Measurements from ENCODE around the gene KIAA1328.

The KIAA1328 gene

GRCh38 chr18:37199741-37200140 lies 370.8 kb downstream of the KIAA1328 start:
- no peak for DNase-seq (ENCODE audit: low read depth in 1 of 2, low spot score in 1 of 2)

- DNase-seq (ENCODE audit: low read depth in 1 of 2, low spot score in 1 of 2), result no peak
These were observed 378.4 kb downstream of the KIAA1328 start for GRCh38 chr18:37207343-37207742.

- no peak for DNase-seq (ENCODE audit: low read depth in 1 of 2, low spot score in 1 of 2)
These were observed 381.9 kb downstream of the KIAA1328 start for GRCh38 chr18:37210781-37211180.

GRCh38 chr18:37218022-37218590 lies 389.2 kb downstream of the KIAA1328 start:
- DNase-seq (ENCODE audit: low read depth in 1 of 2, low spot score in 1 of 2), result no peak

- no peak for DNase-seq (ENCODE audit: low read depth in 1 of 2, low spot score in 1 of 2)
These were observed 390.3 kb downstream of the KIAA1328 start for GRCh38 chr18:37219257-37219656.

- DNase-seq (ENCODE audit: low read depth in 1 of 2, low spot score in 1 of 2), result no peak
These were observed 393.5 kb downstream of the KIAA1328 start for GRCh38 chr18:37222354-37222998.

- no peak for DNase-seq (ENCODE audit: low read depth in 1 of 2, low spot score in 1 of 2)
These were observed 394.1 kb downstream of the KIAA1328 start for GRCh38 chr18:37222999-37223378.

- DNase-seq (ENCODE audit: low read depth in 1 of 2, low spot score in 1 of 2), result no peak
These were observed 396.4 kb downstream of the KIAA1328 start for GRCh38 chr18:37225279-37225678.

GRCh38 chr18:37230768-37231167 lies 401.8 kb downstream of the KIAA1328 start:
- no peak for DNase-seq (ENCODE audit: low read depth in 1 of 2, low spot score in 1 of 2)

- DNase-seq (ENCODE audit: low read depth in 1 of 2, low spot score in 1 of 2), result no peak
These were observed 402.3 kb downstream of the KIAA1328 start for GRCh38 chr18:37231251-37231650.

- DNase-seq (ENCODE audit: low read depth in 1 of 2, low spot score in 1 of 2), result no peak
These were observed 406.7 kb downstream of the KIAA1328 start for GRCh38 chr18:37235583-37235982.

- DNase-seq (ENCODE audit: low read depth in 1 of 2, low spot score in 1 of 2), result no peak
These were observed 409.6 kb downstream of the KIAA1328 start for GRCh38 chr18:37238282-37239108.

GRCh38 chr18:37242091-37242490 lies 413.2 kb downstream of the KIAA1328 start:
- no peak for DNase-seq (ENCODE audit: low read depth in 1 of 2, low spot score in 1 of 2)

GRCh38 chr18:37242826-37243560 lies 414.1 kb downstream of the KIAA1328 start:
- no peak for DNase-seq (ENCODE audit: low read depth in 1 of 2, low spot score in 1 of 2)

- no peak for DNase-seq (ENCODE audit: low read depth in 1 of 2, low spot score in 1 of 2)
These were observed 414.8 kb downstream of the KIAA1328 start for GRCh38 chr18:37243741-37244140.

GRCh38 chr18:37244618-37245017 lies 415.7 kb downstream of the KIAA1328 start:
- DNase-seq (ENCODE audit: low read depth in 1 of 2, low spot score in 1 of 2), result no peak

- no peak for DNase-seq (ENCODE audit: low read depth in 1 of 2, low spot score in 1 of 2)
These were observed 417.9 kb downstream of the KIAA1328 start for GRCh38 chr18:37246779-37247340.

GRCh38 chr18:37247497-37248161 lies 418.7 kb downstream of the KIAA1328 start:
- no peak for DNase-seq (ENCODE audit: low read depth in 1 of 2, low spot score in 1 of 2)

- DNase-seq (ENCODE audit: low read depth in 1 of 2, low spot score in 1 of 2), result no peak
These were observed 419.4 kb downstream of the KIAA1328 start for GRCh38 chr18:37248281-37248680.

GRCh38 chr18:37249171-37249886 lies 420.4 kb downstream of the KIAA1328 start:
- no peak for DNase-seq (ENCODE audit: low read depth in 1 of 2, low spot score in 1 of 2)

Measured in activated CD4-positive, alpha-beta T cell treated with anti-CD3 and anti-CD28 coated beads, Interleukin-2, amount 50 U/mL, for 24 hours (primary cell).